GM21529 (cell line): ENCODE results near the gene CDKN2B-AS1.

Source experiments
- ATAC-seq: cut with Tn5 transposase; IDR thresholded peaks from one replicate; pipeline ENCODE4 v1.9.1; 2021; ENCODE audit not compliant: unreplicated experiment

Gene CDKN2B-AS1

GRCh38 chr9:22148876-22149637 is 154.5 kb downstream of the CDKN2B-AS1 start:
- ATAC-seq: no peak

GRCh38 chr9:22154064-22154463 is 159.5 kb downstream of the CDKN2B-AS1 start:
- no peak for ATAC-seq

GRCh38 chr9:22156586-22156985 is 162.0 kb downstream of the CDKN2B-AS1 start:
- no peak for ATAC-seq

DNA sequence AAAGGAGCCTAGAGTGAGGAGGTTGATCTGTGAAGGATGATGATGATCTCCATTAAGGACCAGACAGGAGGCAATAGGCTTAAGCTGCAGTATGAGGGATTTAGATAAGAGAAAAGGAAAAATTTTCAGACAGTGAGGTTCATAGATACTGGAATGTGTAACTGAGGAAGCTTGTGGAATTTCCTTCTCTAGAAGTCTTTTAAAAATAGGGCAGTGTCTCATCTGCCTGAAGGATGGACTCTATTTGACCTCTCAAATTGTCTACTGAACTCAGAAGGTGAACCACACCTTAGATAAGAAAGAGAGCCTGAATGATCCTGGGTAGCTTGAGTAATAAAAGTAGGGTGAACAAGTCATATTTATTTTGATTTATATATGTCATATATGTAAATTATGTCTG is 162.7 kb downstream of the CDKN2B-AS1 start:
- no peak for ATAC-seq

GRCh38 chr9:22157828-22158227 is 163.2 kb downstream of the CDKN2B-AS1 start:
- ATAC-seq: no peak

GRCh38 chr9:22158271-22158670 is 163.7 kb downstream of the CDKN2B-AS1 start:
- no peak for ATAC-seq

DNA sequence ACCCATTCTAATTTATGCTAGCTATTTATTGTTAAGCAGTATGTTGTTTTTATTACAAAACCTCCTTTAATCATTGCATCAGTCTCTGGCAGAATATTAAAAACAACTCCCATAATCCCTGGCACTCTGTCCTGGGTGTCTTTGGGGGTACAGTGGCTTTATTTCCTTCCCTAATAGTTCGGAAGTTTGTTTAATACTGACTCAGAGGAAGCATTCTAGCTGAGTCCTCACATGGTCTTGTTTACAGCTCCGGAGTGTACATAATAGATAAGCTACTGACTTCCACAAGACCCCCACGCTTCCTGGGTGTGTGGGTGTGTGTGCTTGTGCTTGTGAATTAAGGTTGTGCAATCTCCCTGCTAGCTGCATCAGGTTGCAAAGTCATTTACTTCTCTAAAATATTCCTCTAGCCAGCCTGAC is 164.3 kb downstream of the CDKN2B-AS1 start:
- ATAC-seq: no peak

DNA sequence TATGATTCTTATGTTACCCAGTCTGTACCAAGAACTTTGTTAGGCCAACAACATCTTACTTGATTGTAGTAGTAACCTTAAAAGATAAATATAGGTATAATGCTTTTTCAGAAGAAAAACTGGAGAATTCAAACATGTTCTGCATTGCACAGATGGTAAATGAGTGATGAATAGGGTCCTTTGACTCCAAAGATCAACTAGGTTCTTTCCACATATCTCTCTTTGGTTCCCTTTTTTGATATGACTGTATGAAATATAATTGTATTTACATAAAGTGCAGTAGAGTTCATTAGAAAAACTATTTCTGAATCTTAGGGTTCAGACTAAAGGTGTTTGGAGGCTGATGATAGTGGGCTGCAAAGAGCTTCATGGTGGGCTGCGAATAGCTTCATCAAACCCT is 165.0 kb downstream of the CDKN2B-AS1 start:
- no peak for ATAC-seq

DNA sequence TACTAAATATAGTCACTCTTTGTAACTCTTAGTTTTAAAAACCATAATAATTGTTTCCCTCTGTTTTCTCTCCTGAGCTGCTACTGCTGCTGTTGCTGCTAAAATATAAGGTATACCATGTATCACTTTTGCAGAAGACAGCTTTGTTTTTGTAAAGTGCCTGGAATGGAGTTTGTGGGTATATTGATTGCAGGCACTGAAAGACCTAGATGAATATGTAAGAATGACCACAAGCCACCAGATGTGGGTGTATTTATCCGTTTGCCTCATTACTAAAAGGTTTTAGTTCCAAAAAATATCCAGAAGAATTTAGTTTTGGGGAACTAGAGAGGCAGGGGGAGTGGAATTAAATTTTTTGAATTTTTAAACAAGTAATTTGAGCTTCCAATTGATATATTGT is 165.6 kb downstream of the CDKN2B-AS1 start:
- ATAC-seq: no peak

DNA sequence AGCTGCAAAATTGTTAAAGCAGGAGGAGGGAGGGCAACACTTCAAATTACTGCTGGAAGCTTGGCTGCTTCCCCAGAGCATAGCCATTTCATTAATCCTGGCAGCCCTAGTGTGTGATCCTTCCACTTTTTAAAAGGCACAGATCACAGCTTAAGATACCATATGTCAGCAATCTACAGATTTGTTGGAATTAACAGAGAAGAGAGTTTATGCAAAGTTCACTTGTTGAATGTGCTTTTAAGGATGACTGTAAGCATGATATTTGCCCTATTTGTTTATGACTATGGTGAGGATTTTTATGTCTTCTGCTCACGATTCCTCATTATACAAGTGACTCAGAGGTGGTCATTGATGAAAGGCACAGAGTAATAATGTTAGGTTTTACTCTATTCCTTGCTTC is 170.6 kb downstream of the CDKN2B-AS1 start:
- no peak for ATAC-seq

GRCh38 chr9:22169243-22169642 is 174.7 kb downstream of the CDKN2B-AS1 start:
- no peak for ATAC-seq

- ATAC-seq: no peak
Observed at GRCh38 chr9:22169727-22170503, 175.3 kb downstream of the CDKN2B-AS1 start.
